Measurements from ENCODE around the gene NT5C3A. TPM values are rescaled to one million over a fixed set of nuclear protein-coding genes. Genes with fewer than 3 reads are reported as not detected.

The NT5C3A gene
- total RNA-seq, 2 donors from 2014 or later, result 17.5 to 22.1 TPM

- peaks cover 61% of the 10 kb centered on the region for H3K9me3 Mint-ChIP-seq
- H3K36me3 Mint-ChIP-seq (ENCODE audit: low read depth), result peaks cover 15% of the 10 kb centered on the region
Observed at GRCh38 chr7:33066771-33067170, 4.2 kb upstream of the NT5C3A start.

DNA sequence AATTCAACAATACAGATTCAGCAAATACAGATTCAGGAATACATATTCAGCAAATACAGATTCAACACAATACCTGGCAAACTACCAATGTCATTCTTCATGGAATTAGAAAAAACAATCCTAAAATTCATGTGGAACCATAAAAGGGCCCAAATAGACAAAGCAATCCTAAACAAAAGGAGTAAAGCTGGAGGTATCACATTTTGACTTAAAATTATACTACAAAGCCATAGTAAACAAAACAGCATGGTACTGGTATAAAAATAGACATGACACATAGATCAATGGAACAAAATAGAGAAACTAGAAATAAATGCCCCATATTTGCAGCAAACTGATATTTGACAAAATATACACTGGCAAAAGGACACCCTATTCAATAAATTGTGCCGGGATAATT is 3.4 kb upstream of the NT5C3A start:
- Histone ChIP-seq H3K9me3 (ENCODE audit: control insufficient read depth, low read length) (peaks cover 29% of the 10 kb centered on the region), H3K4me1 (ENCODE audit: control insufficient read depth, insufficient read depth, low read length) (peaks cover 3% of the 10 kb centered on the region), H3K4me3 (ENCODE audit: low read length) (no peak overlapping the region), H3K27me3 (ENCODE audit: control insufficient read depth, insufficient read depth, low read length, poor library complexity, severe bottlenecking) (no peaks in the 10 kb centered on the region), H3K9ac (ENCODE audit: extremely low read depth, low read length, poor library complexity, severe bottlenecking) (no peak overlapping the region), H3K27ac (ENCODE audit: low read depth, low read length) (no peak overlapping the region), H3K36me3 (ENCODE audit: control insufficient read depth, insufficient read depth, low read length) (no peaks in the 10 kb centered on the region)
- no peak for DNase-seq
- TF ChIP-seq, protein P1, sequence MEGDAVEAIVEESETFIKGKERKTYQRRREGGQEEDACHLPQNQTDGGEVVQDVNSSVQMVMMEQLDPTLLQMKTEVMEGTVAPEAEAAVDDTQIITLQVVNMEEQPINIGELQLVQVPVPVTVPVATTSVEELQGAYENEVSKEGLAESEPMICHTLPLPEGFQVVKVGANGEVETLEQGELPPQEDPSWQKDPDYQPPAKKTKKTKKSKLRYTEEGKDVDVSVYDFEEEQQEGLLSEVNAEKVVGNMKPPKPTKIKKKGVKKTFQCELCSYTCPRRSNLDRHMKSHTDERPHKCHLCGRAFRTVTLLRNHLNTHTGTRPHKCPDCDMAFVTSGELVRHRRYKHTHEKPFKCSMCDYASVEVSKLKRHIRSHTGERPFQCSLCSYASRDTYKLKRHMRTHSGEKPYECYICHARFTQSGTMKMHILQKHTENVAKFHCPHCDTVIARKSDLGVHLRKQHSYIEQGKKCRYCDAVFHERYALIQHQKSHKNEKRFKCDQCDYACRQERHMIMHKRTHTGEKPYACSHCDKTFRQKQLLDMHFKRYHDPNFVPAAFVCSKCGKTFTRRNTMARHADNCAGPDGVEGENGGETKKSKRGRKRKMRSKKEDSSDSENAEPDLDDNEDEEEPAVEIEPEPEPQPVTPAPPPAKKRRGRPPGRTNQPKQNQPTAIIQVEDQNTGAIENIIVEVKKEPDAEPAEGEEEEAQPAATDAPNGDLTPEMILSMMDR (conservative IDR thresholded peaks at IDR 0.05), result no peak
- peaks cover 15% of the 10 kb centered on the region for H3K36me3 Mint-ChIP-seq (ENCODE audit: low read depth)
- H3K27me3 Mint-ChIP-seq (ENCODE audit: insufficient read depth), result no peaks in the 10 kb centered on the region
- WGBS, 2 experiments (ENCODE audit: insufficient coverage in 1 of 2, insufficient read length in 1 of 2), result 87% methylated on average over 1 of the region's 1 CpG; no CpG with 5 or more reads in 1 of the 2 experiments
- H3K27ac Mint-ChIP-seq, result no peak overlapping the region
- peaks cover 53% of the 10 kb centered on the region for H3K9me3 Mint-ChIP-seq
- no peak overlapping the region for H3K4me3 Mint-ChIP-seq
- peaks cover 8% of the 10 kb centered on the region for H3K4me1 Mint-ChIP-seq

More at GRCh38 chr7:33066771-33067170, 4.2 kb upstream of the NT5C3A start:
- H3K4me1 ChIP-seq (ENCODE audit: control insufficient read depth, insufficient read depth, low read length), result no peaks in the 10 kb centered on the region
- WGBS, 2 experiments (ENCODE audit: insufficient coverage in 1 of 2, insufficient read length in 1 of 2), result 91% methylated on average over 1 of the region's 1 CpG; no CpG with 5 or more reads in 1 of the 2 experiments
- no peak overlapping the region for H3K27ac ChIP-seq (ENCODE audit: low read depth, low read length)
- H3K27me3 ChIP-seq (ENCODE audit: control insufficient read depth, insufficient read depth, low read length, poor library complexity, severe bottlenecking), result no peaks in the 10 kb centered on the region
- peaks cover 3% of the 10 kb centered on the region for H3K4me1 Mint-ChIP-seq
- no peak overlapping the region for H3K4me3 Mint-ChIP-seq
- no peak for DNase-seq
- H3K4me3 ChIP-seq (ENCODE audit: low read length), result no peak overlapping the region
- H3K27ac Mint-ChIP-seq, result no peak overlapping the region
- no peaks in the 10 kb centered on the region for H3K27me3 Mint-ChIP-seq (ENCODE audit: insufficient read depth)
- no peak overlapping the region for H3K9ac ChIP-seq (ENCODE audit: extremely low read depth, low read length, poor library complexity, severe bottlenecking)
- H3K36me3 ChIP-seq (ENCODE audit: control insufficient read depth, insufficient read depth, low read length), result no peaks in the 10 kb centered on the region
- TF ChIP-seq, protein P1 (conservative IDR thresholded peaks at IDR 0.05), result no peak
- peaks cover 33% of the 10 kb centered on the region for H3K9me3 ChIP-seq (ENCODE audit: control insufficient read depth, low read length)

DNA sequence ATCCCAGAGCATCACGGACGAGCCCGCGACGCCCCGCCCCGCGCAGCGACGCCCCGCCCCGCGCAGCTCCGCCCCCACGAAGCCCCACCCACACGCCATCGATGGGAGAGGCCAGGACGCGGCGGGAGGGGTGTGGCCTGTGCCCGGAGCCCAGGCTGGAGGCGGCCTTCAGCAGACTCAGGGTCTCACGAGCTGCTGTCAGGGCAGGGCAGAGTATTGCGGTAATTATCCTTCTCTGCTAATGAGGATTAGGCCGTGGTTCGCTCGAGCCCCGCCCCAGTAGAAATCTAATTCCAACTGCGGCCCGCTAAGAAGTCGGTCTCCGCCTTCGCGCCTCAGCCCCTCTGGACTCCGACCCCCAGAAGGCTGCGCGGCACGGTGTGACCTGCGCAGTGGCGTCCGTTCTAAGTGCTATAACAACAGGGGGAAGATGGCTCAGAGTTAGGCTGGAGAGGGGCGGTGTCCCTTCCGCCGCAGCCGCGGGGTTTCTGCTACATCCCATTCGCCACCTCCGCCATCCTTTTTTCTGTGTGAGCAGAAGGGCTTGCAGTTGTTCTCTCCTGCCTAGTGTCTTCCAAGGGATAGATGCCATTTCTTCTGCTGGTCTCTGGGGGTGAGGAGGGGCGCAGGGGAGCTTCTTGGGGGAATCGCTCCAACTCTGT is 337 bp upstream of the NT5C3A start:
- Histone ChIP-seq H3K27ac (ENCODE audit: low read depth, low read length) (peak overlapping the region; percentile 93), H3K4me1 (ENCODE audit: control insufficient read depth, insufficient read depth, low read length) (peaks cover 3% of the 10 kb centered on the region), H3K36me3 (ENCODE audit: control insufficient read depth, insufficient read depth, low read length) (no peaks in the 10 kb centered on the region), H3K4me3 (ENCODE audit: low read length) (peak overlapping the region; percentile 98), H3K27me3 (ENCODE audit: control insufficient read depth, insufficient read depth, low read length, poor library complexity, severe bottlenecking) (no peaks in the 10 kb centered on the region), H3K9ac (ENCODE audit: extremely low read depth, low read length, poor library complexity, severe bottlenecking) (peak overlapping the region; percentile 67), H3K9me3 (ENCODE audit: control insufficient read depth, low read length) (peaks cover 14% of the 10 kb centered on the region)
- Mint-ChIP-seq H3K27ac (peak overlapping the region; percentile 95), H3K9me3 (peaks cover 30% of the 10 kb centered on the region), H3K36me3 (ENCODE audit: low read depth) (peaks cover 18% of the 10 kb centered on the region), H3K4me3 (peak overlapping the region; percentile 91), H3K27me3 (ENCODE audit: insufficient read depth) (no peaks in the 10 kb centered on the region), H3K4me1 (peaks cover 10% of the 10 kb centered on the region)
- TF ChIP-seq, protein P1 (conservative IDR thresholded peaks at IDR 0.05), result no peak
- DNase-seq, result peak; percentile 98
- WGBS, 2 experiments (ENCODE audit: insufficient coverage in 1 of 2, insufficient read length in 1 of 2), result 0 to 1% methylated on average over 19 to 50 of the region's 50 CpGs

Measured in endodermal cell (in vitro differentiated cells).